Neural progenitor cell (in vitro differentiated cells): ENCODE results near the gene TRAT1. TPM values are rescaled to one million over a fixed set of nuclear protein-coding genes. Genes with fewer than 3 reads are reported as not detected.
A peak's percentile ranks its signal among the peaks of the same experiment; 100 is the strongest.

Experiments
- DNase-seq: peaks from one replicate; pipeline ENCODE4 v3.0.0-alpha.2; 2016; ENCODE audit warnings: low spot score
- H2AFZ ChIP-seq: fragments of 200-600 bp; sonication (generic); replicated peaks from 2 replicates; pipeline ENCODE4 v1.6.1; 2016; ENCODE audit warnings: antibody characterized with exemption
- H3F3A ChIP-seq: fragments of 200-600 bp; sonication (generic); 2 replicates; pipeline ENCODE4 v1.6.1; 2016; ENCODE audit warnings: antibody characterized with exemption, low read depth
- H3K27ac ChIP-seq: fragments of 200-600 bp; sonication (generic); 2 replicates; pipeline ENCODE4 v1.5.1; 2016; ENCODE audit warnings: mild to moderate bottlenecking
- H3K27me3 ChIP-seq: fragments of 200-600 bp; sonication (generic); 2 replicates; pipeline ENCODE4 v1.6.1; 2016; ENCODE audit warnings: mild to moderate bottlenecking, moderate library complexity
- H3K36me3 ChIP-seq: fragments of 200-600 bp; sonication (generic); 2 replicates; pipeline ENCODE4 v1.5.1; 2016
- H3K4me1 ChIP-seq: fragments of 200-600 bp; sonication (generic); 2 replicates; pipeline ENCODE4 v1.6.1; 2016; ENCODE audit warnings: mixed run types
- H3K4me2 ChIP-seq: fragments of 200-600 bp; sonication (generic); 2 replicates; pipeline ENCODE4 v1.6.1; 2016
- H3K4me3 ChIP-seq: fragments of 200-600 bp; sonication (generic); 2 replicates; pipeline ENCODE4 v1.5.1; 2016
- H3K79me2 ChIP-seq: fragments of 200-600 bp; sonication (generic); 2 replicates; pipeline ENCODE4 v1.6.1; 2016; ENCODE audit warnings: low read depth
- H3K9ac ChIP-seq: fragments of 200-600 bp; sonication (generic); 2 replicates; pipeline ENCODE4 v1.6.1; 2016
- H3K9me3 ChIP-seq: fragments of 200-600 bp; sonication (generic); 2 replicates; pipeline ENCODE4 v1.5.1; 2016; ENCODE audit warnings: low read depth
- H4K20me1 ChIP-seq: fragments of 200-600 bp; sonication (generic); 2 replicates; pipeline ENCODE4 v1.6.1; 2016; ENCODE audit warnings: low read depth
- H3K27ac Mint-ChIP-seq: 3 replicates; pipeline ENCODE4 v1.8.0; 2021; ENCODE audit warnings: mixed read lengths
- H3K27me3 Mint-ChIP-seq: 2 replicates; pipeline ENCODE4 v1.8.0; 2022; ENCODE audit warnings: low read depth, mild to moderate bottlenecking, inconsistent platforms, moderate library complexity, mixed read lengths; ENCODE audit not compliant: insufficient read depth
- H3K36me3 Mint-ChIP-seq: 3 replicates; pipeline ENCODE4 v1.8.0; 2021; ENCODE audit warnings: mixed read lengths
- H3K4me1 Mint-ChIP-seq: 3 replicates; pipeline ENCODE4 v1.8.0; 2021; ENCODE audit warnings: mixed read lengths
- H3K4me3 Mint-ChIP-seq: 3 replicates; pipeline ENCODE4 v1.8.0; 2021; ENCODE audit warnings: mild to moderate bottlenecking, moderate library complexity, mixed read lengths
- H3K9me3 Mint-ChIP-seq: 3 replicates; pipeline ENCODE4 v1.8.0; 2020; ENCODE audit warnings: mixed read lengths
- EZH2 ChIP-seq: fragments of 200-600 bp; sonication (generic); IDR thresholded peaks from 2 replicates; pipeline ENCODE4 v1.6.1; 2017; ENCODE audit warnings: antibody characterized with exemption, mild to moderate bottlenecking, moderate library complexity
- EZH2phosphoT487 ChIP-seq: fragments of 200-600 bp; sonication (generic); IDR thresholded peaks from 2 replicates; pipeline ENCODE4 v1.6.1; 2017; ENCODE audit warnings: antibody characterized with exemption
- total RNA-seq: library from RNA; depleted of rRNA; stranded (reverse); fragments of >200 nt; gene quantifications from 2 replicates; pipeline ENCODE4 v1.2.3, GENCODE V29; 2015; ENCODE audit warnings: low replicate concordance
- TF ChIP-seq, protein P1 (sequence below): fragments of 200-600 bp; sonication (generic); IDR thresholded peaks from 2 replicates; pipeline ENCODE4 v1.5.1; 2017; ENCODE audit warnings: antibody characterized with exemption, mild to moderate bottlenecking

Gene TRAT1
- total RNA-seq, 1 donor from 2014 or later, result not detected

DNA sequence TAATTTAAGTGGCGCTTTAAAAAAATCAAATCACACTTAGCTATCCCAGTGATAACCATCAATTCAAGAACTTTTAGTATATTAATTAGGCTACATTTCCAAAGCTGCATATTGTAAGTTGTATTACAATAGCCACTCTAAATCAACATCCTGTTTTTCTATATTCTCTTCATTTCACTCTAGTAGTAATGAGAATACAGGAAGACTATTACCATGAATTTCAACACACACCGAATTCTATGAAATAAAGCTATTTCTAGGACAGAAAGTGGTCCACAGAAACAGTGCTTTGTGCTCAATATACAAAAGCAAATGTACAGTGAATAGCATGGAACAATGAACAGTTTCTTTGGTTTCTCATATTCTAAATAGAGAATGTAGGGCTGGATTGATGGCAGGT, 24.6 kb downstream of the TRAT1 start:
- H4K20me1 ChIP-seq, result no peaks in the 10 kb centered on the region
- TF ChIP-seq EZH2phosphoT487 (no peak), EZH2 (no peak)
- TF ChIP-seq, protein P1, sequence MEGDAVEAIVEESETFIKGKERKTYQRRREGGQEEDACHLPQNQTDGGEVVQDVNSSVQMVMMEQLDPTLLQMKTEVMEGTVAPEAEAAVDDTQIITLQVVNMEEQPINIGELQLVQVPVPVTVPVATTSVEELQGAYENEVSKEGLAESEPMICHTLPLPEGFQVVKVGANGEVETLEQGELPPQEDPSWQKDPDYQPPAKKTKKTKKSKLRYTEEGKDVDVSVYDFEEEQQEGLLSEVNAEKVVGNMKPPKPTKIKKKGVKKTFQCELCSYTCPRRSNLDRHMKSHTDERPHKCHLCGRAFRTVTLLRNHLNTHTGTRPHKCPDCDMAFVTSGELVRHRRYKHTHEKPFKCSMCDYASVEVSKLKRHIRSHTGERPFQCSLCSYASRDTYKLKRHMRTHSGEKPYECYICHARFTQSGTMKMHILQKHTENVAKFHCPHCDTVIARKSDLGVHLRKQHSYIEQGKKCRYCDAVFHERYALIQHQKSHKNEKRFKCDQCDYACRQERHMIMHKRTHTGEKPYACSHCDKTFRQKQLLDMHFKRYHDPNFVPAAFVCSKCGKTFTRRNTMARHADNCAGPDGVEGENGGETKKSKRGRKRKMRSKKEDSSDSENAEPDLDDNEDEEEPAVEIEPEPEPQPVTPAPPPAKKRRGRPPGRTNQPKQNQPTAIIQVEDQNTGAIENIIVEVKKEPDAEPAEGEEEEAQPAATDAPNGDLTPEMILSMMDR, result no peak
- no peak overlapping the region for H3K9ac ChIP-seq
- H3F3A ChIP-seq, result no peaks in the 10 kb centered on the region
- Mint-ChIP-seq H3K27me3 (no peaks in the 10 kb centered on the region), H3K36me3 (no peaks in the 10 kb centered on the region), H3K4me1 (no peaks in the 10 kb centered on the region), H3K9me3 (no peaks in the 10 kb centered on the region), H3K27ac (no peak overlapping the region), H3K4me3 (no peak overlapping the region)
- no peak overlapping the region for H3K4me2 ChIP-seq
- no peaks in the 10 kb centered on the region for H3K79me2 ChIP-seq
- no peaks in the 10 kb centered on the region for H3K36me3 ChIP-seq
- H3K4me1 ChIP-seq, result no peaks in the 10 kb centered on the region
- H2AFZ ChIP-seq, result no peak overlapping the region
- DNase-seq, result no peak
- no peaks in the 10 kb centered on the region for H3K9me3 ChIP-seq
- H3K27me3 ChIP-seq, result no peaks in the 10 kb centered on the region
- no peak overlapping the region for H3K27ac ChIP-seq
- H3K4me3 ChIP-seq, result no peak overlapping the region

DNA sequence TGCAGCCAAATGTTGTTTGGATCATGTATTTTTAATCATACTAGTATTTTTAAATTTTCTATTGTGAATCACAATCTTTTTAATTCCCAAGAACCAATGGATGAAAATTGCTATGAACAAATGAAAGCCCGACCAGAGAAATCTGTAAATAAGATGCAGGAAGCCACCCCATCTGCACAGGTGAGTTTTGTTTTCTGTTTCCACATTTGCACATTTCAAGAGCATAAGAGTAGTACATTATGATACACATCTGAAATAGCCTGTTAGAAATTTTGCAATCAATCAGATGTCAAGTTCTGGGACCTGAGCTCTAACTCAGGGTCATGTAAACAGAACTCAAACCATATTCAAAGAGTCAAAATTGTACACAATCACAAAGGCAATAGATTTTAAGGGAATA, 26.5 kb downstream of the TRAT1 start:
- peaks cover 2% of the 10 kb centered on the region for H3K27me3 Mint-ChIP-seq

DNA sequence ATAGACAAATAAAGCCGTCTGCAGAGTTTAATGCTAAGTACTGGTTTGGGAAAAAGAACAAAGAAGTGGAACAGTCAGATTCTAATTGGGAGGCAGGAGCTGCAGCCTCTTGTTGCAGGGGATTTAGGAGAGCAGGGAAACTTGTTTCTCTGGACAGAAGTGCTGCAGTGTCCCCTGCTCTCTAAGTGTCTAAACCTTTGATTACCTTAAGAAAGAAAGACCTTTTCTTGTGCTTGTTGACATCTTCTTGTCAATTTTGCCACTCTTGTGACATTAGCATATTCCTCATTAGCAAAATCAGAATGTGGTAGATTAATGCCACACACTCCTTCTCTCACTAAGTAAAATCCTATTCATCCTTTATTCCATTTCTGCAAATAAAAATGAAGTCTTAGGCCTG, 38.8 kb downstream of the TRAT1 start:
- Histone ChIP-seq H3K27ac (no peak overlapping the region), H3K4me3 (no peak overlapping the region), H3K27me3 (no peaks in the 10 kb centered on the region), H3K4me1 (peaks cover 6% of the 10 kb centered on the region), H3K79me2 (no peaks in the 10 kb centered on the region), H3F3A (peaks cover 4% of the 10 kb centered on the region), H3K4me2 (peak overlapping the region; percentile 34), H4K20me1 (no peaks in the 10 kb centered on the region), H2AFZ (no peak overlapping the region), H3K36me3 (no peaks in the 10 kb centered on the region), H3K9me3 (no peaks in the 10 kb centered on the region), H3K9ac (no peak overlapping the region)
- DNase-seq, result peak; percentile 43
- no peaks in the 10 kb centered on the region for H3K36me3 Mint-ChIP-seq
- TF ChIP-seq EZH2, result no peak
- TF ChIP-seq, protein P1, result no peak
- TF ChIP-seq EZH2phosphoT487, result no peak
- H3K27ac Mint-ChIP-seq, result peak overlapping the region; percentile 40
- H3K4me3 Mint-ChIP-seq, result no peak overlapping the region
- peaks cover 2% of the 10 kb centered on the region for H3K27me3 Mint-ChIP-seq
- H3K9me3 Mint-ChIP-seq, result peaks cover 2% of the 10 kb centered on the region
- H3K4me1 Mint-ChIP-seq, result peaks cover 12% of the 10 kb centered on the region

More for the DNA sequence above, 26.5 kb downstream of the TRAT1 start:
- no peaks in the 10 kb centered on the region for H3K9me3 ChIP-seq
- H3K4me1 ChIP-seq, result no peaks in the 10 kb centered on the region
- no peak for DNase-seq
- no peaks in the 10 kb centered on the region for H3K27me3 ChIP-seq
- no peaks in the 10 kb centered on the region for H3K79me2 ChIP-seq
- H3K36me3 ChIP-seq, result no peaks in the 10 kb centered on the region
- H2AFZ ChIP-seq, result no peak overlapping the region
- no peak overlapping the region for H3K4me2 ChIP-seq
- H3K9ac ChIP-seq, result no peak overlapping the region
- no peaks in the 10 kb centered on the region for H3K36me3 Mint-ChIP-seq
- H3K27ac Mint-ChIP-seq, result no peak overlapping the region
- H3K27ac ChIP-seq, result no peak overlapping the region
- no peaks in the 10 kb centered on the region for H4K20me1 ChIP-seq
- no peak overlapping the region for H3K4me3 Mint-ChIP-seq
- TF ChIP-seq EZH2phosphoT487 (no peak), EZH2 (no peak)
- TF ChIP-seq, protein P1, result no peak
- H3F3A ChIP-seq, result no peaks in the 10 kb centered on the region
- H3K4me1 Mint-ChIP-seq, result no peaks in the 10 kb centered on the region
- H3K4me3 ChIP-seq, result no peak overlapping the region
- H3K9me3 Mint-ChIP-seq, result no peaks in the 10 kb centered on the region
